HepG2 (cell line): ENCODE measurements around the gene ACTN4. TPM values are rescaled to one million over a fixed set of nuclear protein-coding genes. Genes with fewer than 3 reads are reported as not detected.
A peak's percentile ranks its signal among the peaks of the same experiment; 100 is the strongest.

Source experiments
- AGO1 ChIP-seq: fragments of 200-400 bp; formaldehyde crosslinking; IDR thresholded peaks from 2 replicates; pipeline ENCODE4 v1.6.1; 2017; ENCODE audit warnings: mild to moderate bottlenecking, low read depth, low read length, moderate library complexity; ENCODE audit not compliant: poor library complexity, severe bottlenecking
- BRCA1 ChIP-seq: sonication (generic); formaldehyde crosslinking; IDR thresholded peaks from 2 replicates; pipeline ENCODE4 v1.4.0; 2020; ENCODE audit warnings: missing genetic modification reagents
- DNMT1 ChIP-seq: sonication (generic); formaldehyde crosslinking; IDR thresholded peaks from 2 replicates; pipeline ENCODE4 v1.5.1; 2020; ENCODE audit warnings: mild to moderate bottlenecking, missing genetic modification reagents
- IRF9 ChIP-seq: sonication (generic); formaldehyde crosslinking; IDR thresholded peaks from 2 replicates; pipeline ENCODE4 v1.8.0; 2022; ENCODE audit warnings: missing genetic modification reagents, mild to moderate bottlenecking, borderline replicate concordance
- LRRFIP1 ChIP-seq: sonication (generic); formaldehyde crosslinking; conservative IDR thresholded peaks from 2 replicates; pipeline ENCODE4 v1.4.0; 2020; ENCODE audit warnings: missing genetic modification reagents
- MED1 ChIP-seq: sonication (generic); formaldehyde crosslinking; IDR thresholded peaks from 2 replicates; pipeline ENCODE4 v1.4.0; 2020; ENCODE audit warnings: missing genetic modification reagents
- NONO ChIP-seq, 2 experiments: fragments of 450-650 bp in 1 of 2; sonication (generic) in 1 of 2; formaldehyde crosslinking in 1 of 2; IDR thresholded peaks in 1 of 2; conservative IDR thresholded peaks in 1 of 2; 2 replicates each; pipeline versions ENCODE4 v1.6.1 to v1.8.0; 2017 to 2022; ENCODE audit warnings: mild to moderate bottlenecking in 1 of 2, missing genetic modification reagents in 1 of 2, moderate library complexity in 1 of 2
- RAD21 ChIP-seq: fragments of 450-650 bp; formaldehyde crosslinking; IDR thresholded peaks from 2 replicates; pipeline ENCODE4 v1.5.0; 2020; ENCODE audit warnings: mild to moderate bottlenecking
- ZBTB7B ChIP-seq: sonication (generic); formaldehyde crosslinking; IDR thresholded peaks from 2 replicates; pipeline ENCODE4 v1.4.0; 2020; ENCODE audit warnings: missing genetic modification reagents
- ZMYM3 ChIP-seq: sonication (generic); formaldehyde crosslinking; IDR thresholded peaks from 2 replicates; pipeline ENCODE4 v1.5.1; 2020; ENCODE audit warnings: mild to moderate bottlenecking, missing genetic modification reagents
- ZNF232 ChIP-seq: sonication (generic); formaldehyde crosslinking; IDR thresholded peaks from 2 replicates; pipeline ENCODE4 v1.4.0; 2020; ENCODE audit warnings: missing genetic modification reagents, borderline replicate concordance
- ZSCAN5A ChIP-seq: sonication (generic); formaldehyde crosslinking; IDR thresholded peaks from 2 replicates; pipeline ENCODE4 v1.8.0; 2022; ENCODE audit warnings: mild to moderate bottlenecking, missing genetic modification reagents, borderline replicate concordance
- polyA plus RNA-seq, 8 experiments: library from polyadenylated mRNA; depleted of rRNA in 3 of 8; stranded (reverse) in 7 of 8; unstranded in 1 of 8; fragments of >200 nt; fragmentation: Illumina TruSeq in 4 of 8; extraction: Trizol in 4 of 8; gene quantifications; 2 replicates each; pipeline versions ENCODE4 v1.2.1 to v1.2.3, GENCODE V29; 2011 to 2016; ENCODE audit warnings: low read depth in 4 of 8, missing spikeins in 1 of 8, mixed read lengths in 1 of 8; ENCODE audit not compliant: insufficient read depth in 1 of 8
- total RNA-seq, 5 experiments: library from RNA; depleted of rRNA; stranded (reverse); fragments of >200 nt; fragmentation: Illumina TruSeq; extraction: Trizol; gene quantifications; 2 replicates each; pipeline ENCODE4 v1.2.3, GENCODE V29; 2016; ENCODE audit warnings: low read depth in 1 of 5
- TF ChIP-seq, protein P1 (sequence below): sonication (generic); formaldehyde crosslinking; IDR thresholded peaks from 2 replicates; pipeline ENCODE4 v1.9.0; 2022; ENCODE audit warnings: missing genetic modification reagents, mild to moderate bottlenecking, borderline replicate concordance
- TF ChIP-seq, protein P2 (sequence below): sonication (generic); formaldehyde crosslinking; IDR thresholded peaks from 2 replicates; pipeline ENCODE4 v1.5.0; 2020; ENCODE audit warnings: mild to moderate bottlenecking, missing genetic modification reagents, borderline replicate concordance

The ACTN4 gene
- total and polyA plus RNA-seq, 2 of the 13 experiments (the other 11 are each of a cell fraction or from before 2014, with no cell fraction given): 171 to 192 TPM

- no peak for TF ChIP-seq LRRFIP1 (CRISPR knock-in tag)
- TF ChIP-seq DNMT1 (CRISPR knock-in tag): no peak
- TF ChIP-seq MED1: peak; percentile 92
- TF ChIP-seq NONO (IDR thresholded peaks at IDR 0.05): no peak
- TF ChIP-seq NONO (CRISPR knock-in tag; conservative IDR thresholded peaks at IDR 0.05): peak; percentile 43; the same call in 1 of the 2 replicates
- TF ChIP-seq, protein P1, sequence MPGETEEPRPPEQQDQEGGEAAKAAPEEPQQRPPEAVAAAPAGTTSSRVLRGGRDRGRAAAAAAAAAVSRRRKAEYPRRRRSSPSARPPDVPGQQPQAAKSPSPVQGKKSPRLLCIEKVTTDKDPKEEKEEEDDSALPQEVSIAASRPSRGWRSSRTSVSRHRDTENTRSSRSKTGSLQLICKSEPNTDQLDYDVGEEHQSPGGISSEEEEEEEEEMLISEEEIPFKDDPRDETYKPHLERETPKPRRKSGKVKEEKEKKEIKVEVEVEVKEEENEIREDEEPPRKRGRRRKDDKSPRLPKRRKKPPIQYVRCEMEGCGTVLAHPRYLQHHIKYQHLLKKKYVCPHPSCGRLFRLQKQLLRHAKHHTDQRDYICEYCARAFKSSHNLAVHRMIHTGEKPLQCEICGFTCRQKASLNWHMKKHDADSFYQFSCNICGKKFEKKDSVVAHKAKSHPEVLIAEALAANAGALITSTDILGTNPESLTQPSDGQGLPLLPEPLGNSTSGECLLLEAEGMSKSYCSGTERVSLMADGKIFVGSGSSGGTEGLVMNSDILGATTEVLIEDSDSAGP (CRISPR knock-in tag): peak; percentile 86; the same call in 1 of the 2 replicates
- TF ChIP-seq ZMYM3: peak; percentile 45; the same call in 1 of the 2 replicates
- TF ChIP-seq IRF9: peak; percentile 76; the same call in 1 of the 2 replicates
- peak; percentile 96 for TF ChIP-seq ZBTB7B (CRISPR knock-in tag)
- TF ChIP-seq, protein P2, sequence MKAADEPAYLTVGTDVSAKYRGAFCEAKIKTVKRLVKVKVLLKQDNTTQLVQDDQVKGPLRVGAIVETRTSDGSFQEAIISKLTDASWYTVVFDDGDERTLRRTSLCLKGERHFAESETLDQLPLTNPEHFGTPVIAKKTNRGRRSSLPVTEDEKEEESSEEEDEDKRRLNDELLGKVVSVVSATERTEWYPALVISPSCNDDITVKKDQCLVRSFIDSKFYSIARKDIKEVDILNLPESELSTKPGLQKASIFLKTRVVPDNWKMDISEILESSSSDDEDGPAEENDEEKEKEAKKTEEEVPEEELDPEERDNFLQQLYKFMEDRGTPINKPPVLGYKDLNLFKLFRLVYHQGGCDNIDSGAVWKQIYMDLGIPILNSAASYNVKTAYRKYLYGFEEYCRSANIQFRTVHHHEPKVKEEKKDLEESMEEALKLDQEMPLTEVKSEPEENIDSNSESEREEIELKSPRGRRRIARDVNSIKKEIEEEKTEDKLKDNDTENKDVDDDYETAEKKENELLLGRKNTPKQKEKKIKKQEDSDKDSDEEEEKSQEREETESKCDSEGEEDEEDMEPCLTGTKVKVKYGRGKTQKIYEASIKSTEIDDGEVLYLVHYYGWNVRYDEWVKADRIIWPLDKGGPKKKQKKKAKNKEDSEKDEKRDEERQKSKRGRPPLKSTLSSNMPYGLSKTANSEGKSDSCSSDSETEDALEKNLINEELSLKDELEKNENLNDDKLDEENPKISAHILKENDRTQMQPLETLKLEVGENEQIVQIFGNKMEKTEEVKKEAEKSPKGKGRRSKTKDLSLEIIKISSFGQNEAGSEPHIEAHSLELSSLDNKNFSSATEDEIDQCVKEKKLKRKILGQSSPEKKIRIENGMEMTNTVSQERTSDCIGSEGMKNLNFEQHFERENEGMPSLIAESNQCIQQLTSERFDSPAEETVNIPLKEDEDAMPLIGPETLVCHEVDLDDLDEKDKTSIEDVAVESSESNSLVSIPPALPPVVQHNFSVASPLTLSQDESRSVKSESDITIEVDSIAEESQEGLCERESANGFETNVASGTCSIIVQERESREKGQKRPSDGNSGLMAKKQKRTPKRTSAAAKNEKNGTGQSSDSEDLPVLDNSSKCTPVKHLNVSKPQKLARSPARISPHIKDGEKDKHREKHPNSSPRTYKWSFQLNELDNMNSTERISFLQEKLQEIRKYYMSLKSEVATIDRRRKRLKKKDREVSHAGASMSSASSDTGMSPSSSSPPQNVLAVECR (CRISPR knock-in tag): peak; percentile 64; the same call in 1 of the 2 replicates
- TF ChIP-seq ZNF232 (CRISPR knock-in tag): peak; percentile 79; the same call in 1 of the 2 replicates
- no peak for TF ChIP-seq AGO1
- peak; percentile 67 for TF ChIP-seq RAD21 (CRISPR knock-in tag)
- no peak for TF ChIP-seq ZSCAN5A (CRISPR knock-in tag)
- TF ChIP-seq BRCA1 (CRISPR knock-in tag): peak; percentile 72
These were observed 54.1 kb downstream of the ACTN4 start (continued) for GRCh38 chr19:38701455-38702063.
